HG03045 (cell line): ENCODE data around the gene APOH.

Source experiments
- ATAC-seq: cut with Tn5 transposase; IDR thresholded peaks from one replicate; pipeline ENCODE4 v1.9.1; 2021; ENCODE audit warnings: mild to moderate bottlenecking, moderate library complexity; ENCODE audit not compliant: unreplicated experiment

APOH gene

GRCh38 chr17:66235377-66235994, 6.3 kb upstream of the APOH start:
- no peak for ATAC-seq

DNA sequence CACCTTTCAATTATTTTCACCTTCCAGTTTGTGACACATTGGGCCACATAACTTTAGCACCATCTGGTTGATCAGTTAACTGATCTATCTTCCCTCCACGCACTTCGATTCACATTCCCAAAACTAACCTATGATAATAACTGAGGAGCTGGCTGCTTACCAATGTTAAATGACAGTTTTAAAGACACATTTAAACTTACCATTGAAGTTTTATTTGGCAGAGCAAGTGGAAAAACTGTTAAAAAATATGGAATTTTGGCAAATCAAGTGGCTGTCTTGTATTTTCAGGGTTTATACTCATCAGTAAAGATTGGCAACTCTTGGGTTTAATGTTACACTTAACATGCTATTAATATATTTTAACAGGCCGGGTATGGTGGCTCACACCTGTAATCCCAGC, 5.4 kb upstream of the APOH start:
- ATAC-seq: no peak

DNA sequence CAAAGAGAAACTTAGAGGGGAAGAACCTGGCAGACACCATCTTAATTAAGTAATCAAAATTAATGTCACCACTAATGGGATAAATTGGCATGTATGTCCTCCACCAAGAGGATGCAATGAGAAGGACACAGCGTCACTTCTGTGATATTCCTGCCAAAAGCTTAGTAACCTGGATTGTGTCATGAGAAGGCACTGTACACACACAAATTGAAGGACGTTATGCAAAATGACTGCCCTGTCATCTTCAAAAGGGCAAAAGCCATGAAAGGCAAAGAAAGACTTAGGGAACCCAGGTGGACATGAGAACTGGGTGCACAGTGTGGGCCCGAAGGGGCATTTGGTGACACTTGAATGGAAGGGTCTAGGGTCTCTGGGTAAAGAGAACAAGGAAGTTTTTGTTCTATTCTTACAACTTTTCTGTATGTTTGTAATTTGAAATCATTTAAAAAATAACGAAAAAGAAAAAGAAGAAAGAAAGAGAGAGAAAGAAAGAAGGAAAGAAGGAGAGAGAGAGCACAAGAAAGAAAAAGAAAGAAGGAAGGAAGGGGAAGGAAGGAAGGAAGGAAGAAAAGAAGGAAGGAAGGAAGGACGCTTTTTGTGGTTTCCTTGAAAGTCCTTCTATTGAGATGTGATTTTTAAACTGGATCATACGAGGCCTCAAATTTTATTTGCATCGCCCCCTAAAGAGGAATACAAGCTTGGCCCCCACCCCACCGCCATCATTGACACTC, 4.0 kb upstream of the APOH start:
- ATAC-seq: no peak

- no peak for ATAC-seq
These were observed 1.8 kb upstream of the APOH start for GRCh38 chr17:66230922-66231591.

GRCh38 chr17:66229783-66230538, 746 bp upstream of the APOH start:
- ATAC-seq: no peak

- ATAC-seq: no peak
These were observed 1.8 kb downstream of the APOH start for GRCh38 chr17:66227212-66228045.

GRCh38 chr17:66222798-66223350, 6.3 kb downstream of the APOH start:
- ATAC-seq: no peak

DNA sequence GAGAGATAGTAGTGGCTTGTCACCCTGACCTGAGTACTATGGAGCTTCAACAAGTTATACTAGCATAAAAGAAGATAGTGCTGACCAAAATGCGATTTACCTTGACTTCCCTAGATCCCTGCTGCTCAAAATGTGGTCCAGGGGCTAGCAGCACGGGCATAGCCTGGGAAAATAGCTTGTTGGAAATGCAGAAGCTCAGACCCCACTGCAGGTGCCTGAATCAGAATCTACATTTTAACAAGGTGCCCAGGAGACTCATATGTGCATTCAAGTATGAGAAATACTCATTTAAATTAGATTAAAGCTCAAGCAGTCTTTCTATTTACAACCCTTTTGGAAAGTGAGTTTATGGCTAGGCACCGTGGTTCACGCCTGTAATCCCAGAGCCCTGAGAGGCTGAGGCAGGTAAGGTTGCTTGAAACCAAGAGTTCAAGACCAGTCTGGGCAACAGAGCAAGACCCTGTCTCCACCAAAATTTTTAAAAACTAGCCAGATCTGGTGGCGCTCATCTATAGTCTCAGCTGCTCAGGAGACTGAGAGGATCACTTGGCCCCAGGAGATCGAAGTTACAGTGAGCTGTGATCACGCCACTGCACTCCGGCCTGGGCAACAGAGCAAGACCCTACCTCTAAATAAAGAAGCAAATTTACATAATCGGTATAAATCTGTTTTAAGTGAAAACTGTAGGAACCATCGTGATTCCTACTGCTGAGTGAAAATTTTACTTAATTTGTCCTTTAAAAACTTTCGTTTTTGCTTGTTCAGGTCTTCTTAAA, 7.3 kb downstream of the APOH start:
- no peak for ATAC-seq

DNA sequence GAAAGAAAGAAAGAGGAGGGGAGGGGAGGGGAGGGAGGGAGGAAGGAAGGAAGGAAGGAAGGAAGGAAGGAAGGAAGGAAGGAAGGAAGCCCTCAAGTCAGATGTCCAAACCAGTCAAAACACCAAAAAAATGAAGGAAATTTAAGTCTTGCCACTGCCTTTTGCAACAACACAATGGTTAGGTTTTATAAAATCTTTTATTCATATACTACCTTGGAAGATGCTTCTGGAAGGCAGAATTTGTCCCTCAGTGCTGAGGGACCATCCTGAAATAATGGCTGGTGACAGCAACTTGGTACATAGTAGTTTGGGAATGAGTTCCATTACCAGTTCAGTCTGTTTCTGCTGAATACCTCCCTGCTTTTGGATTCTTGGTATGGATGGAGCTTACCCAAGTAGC, 7.9 kb downstream of the APOH start:
- no peak for ATAC-seq

GRCh38 chr17:66220079-66220835, 9.0 kb downstream of the APOH start:
- no peak for ATAC-seq

- no peak for ATAC-seq
These were observed 13.7 kb downstream of the APOH start for GRCh38 chr17:66215529-66215911.

DNA sequence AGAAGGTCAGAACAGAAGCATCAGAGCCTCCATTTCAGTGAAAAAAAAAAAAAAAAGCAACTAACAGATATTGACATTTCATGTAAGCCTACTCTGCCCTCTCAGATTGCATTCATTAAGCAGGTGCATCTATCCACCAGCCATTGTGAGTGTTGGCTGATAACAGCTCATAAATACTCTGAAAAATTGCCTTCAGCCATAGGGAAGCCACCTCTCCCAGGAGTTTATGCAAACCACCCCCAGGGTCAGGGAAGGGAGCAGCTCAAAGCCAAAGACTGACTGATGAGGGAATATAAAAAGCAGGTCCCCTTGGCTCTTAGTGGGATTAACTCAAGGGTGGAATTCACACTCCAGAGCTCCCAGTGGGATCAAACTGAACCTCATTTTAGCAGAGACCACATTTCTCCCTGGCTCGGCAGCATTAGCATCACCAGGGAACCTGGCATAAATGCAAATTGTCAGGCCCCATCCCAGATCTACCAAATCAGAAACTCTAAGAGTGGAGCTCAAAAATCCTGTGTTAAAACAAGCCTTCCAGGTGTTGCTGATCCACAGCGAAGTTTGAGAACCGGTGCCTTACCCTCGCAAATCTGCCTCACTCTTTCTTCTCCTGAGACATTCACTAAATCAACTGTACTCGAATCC, 14.2 kb downstream of the APOH start:
- no peak for ATAC-seq

DNA sequence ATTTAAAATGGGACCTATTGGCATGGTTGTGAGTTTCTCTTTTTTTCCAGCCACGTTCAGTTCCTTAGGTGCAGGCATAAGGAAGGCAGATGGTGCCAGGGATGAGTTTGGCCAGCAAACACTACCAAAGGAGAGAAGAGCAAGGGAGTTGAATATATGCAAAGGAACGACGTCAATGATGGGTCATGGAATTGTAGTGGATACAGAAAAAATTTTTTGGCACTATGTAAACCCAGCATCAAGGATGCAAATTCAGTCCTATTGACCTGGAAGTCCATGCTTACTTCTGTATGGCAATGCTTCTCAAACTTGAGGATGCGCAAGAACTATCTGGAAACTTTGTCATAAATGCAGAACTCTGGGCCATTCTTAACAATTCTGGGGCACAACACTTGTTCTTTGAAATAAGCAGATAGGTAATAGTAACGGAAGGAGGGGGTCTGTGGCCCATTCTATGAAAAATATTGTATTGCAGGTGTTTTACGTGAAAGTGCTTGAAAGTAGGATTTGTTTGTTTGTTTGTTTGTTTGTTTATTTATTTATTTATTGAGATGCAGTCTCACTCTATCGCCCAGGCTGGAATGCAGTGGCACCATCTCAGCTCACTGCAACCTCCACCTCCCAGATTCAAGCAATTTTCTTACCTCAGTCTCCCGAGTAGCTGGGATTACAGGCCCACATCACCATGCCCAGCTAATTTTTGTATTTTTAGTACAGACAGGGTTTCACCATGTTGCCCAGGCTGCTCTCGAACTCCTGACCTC, 18.0 kb downstream of the APOH start:
- ATAC-seq: no peak

DNA sequence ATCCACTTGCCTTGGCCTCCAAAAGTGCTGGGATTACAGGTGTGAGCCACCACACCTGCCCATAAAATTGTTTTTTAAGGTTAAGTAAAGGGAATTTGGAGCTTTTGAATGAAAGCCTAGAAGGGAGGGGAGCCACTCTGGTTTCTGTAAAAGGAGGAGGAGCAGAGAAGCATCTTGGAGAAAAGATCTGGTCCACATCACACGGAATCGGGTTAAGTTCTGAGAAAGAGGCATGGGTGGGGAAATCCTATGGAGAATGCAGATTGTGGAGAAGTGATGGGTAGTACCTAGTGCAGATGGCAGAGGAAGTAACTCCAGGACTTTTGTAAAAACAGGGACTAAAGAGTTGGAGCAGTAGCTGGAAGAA, 19.0 kb downstream of the APOH start:
- ATAC-seq: no peak

- no peak for ATAC-seq
These were observed 21.3 kb downstream of the APOH start for GRCh38 chr17:66207936-66208335.

DNA sequence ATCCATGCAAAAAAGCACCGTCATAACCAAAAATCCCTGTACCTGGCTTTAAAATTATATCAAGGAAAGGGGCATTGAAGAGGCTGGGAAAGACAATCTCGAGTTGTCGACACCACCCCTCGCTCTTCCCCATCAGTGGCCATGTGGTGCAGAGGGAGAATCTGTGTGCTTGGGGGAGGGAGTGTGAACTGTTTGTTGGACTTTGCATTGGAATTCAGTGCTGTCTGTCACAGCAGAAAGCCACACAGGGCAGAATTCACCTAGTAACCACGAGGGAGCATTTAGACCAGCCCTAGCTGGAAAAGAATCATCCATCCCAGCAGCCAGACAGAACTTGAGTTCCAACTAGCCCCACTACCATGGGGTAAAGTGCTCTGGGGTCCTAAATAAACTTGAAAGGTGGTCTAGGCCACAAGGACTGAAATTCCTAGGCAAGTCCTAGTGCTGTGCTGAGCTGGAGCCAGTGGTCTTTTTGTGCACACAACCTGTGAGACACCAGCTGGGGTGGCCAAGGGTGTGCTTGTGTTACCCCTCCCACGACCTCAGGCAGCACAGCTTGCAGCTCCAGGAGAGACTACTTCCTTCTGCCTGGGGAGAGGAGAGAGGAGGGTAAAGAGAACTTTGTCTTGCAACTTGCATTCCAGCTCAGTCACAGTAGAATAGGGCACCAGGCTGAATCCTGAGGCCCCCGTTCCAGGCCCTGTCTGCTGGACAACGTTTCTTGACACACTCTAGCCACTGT, 25.8 kb downstream of the APOH start:
- ATAC-seq: no peak

DNA sequence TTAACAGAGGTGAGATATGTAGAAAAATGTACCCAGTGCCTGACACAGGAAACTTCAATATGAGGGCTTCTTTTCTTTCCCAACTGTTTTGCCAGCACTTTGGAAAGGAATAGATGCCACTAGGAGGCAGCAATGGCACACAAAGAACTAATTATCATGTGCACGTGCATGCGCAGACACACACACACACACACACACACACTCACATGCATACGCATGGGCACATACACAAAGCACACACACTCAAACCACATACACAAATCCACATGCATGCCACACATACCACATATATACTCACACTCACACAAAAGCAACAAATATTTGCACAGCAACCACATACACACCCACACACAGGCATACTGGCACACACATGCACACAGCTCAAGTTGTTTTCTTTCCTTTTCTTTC, 28.5 kb downstream of the APOH start:
- no peak for ATAC-seq
